Stimulated activated CD8-positive, alpha-beta memory T cell treated with anti-CD3 and anti-CD28 coated beads, Interleukin-12 subunit alpha, Interleukin-12 subunit beta, amount 100 ng/mL, for 1 hour (primary cell): ENCODE results near the gene C1orf198.
A peak's percentile ranks its signal among the peaks of the same experiment; 100 is the strongest.

Experiments used
- DNase-seq: peaks from one replicate; pipeline ENCODE4 v3.0.0-alpha.2; 2020; ENCODE audit warnings: low read depth

The C1orf198 gene, protein sequence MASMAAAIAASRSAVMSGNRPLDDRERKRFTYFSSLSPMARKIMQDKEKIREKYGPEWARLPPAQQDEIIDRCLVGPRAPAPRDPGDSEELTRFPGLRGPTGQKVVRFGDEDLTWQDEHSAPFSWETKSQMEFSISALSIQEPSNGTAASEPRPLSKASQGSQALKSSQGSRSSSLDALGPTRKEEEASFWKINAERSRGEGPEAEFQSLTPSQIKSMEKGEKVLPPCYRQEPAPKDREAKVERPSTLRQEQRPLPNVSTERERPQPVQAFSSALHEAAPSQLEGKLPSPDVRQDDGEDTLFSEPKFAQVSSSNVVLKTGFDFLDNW

DNA sequence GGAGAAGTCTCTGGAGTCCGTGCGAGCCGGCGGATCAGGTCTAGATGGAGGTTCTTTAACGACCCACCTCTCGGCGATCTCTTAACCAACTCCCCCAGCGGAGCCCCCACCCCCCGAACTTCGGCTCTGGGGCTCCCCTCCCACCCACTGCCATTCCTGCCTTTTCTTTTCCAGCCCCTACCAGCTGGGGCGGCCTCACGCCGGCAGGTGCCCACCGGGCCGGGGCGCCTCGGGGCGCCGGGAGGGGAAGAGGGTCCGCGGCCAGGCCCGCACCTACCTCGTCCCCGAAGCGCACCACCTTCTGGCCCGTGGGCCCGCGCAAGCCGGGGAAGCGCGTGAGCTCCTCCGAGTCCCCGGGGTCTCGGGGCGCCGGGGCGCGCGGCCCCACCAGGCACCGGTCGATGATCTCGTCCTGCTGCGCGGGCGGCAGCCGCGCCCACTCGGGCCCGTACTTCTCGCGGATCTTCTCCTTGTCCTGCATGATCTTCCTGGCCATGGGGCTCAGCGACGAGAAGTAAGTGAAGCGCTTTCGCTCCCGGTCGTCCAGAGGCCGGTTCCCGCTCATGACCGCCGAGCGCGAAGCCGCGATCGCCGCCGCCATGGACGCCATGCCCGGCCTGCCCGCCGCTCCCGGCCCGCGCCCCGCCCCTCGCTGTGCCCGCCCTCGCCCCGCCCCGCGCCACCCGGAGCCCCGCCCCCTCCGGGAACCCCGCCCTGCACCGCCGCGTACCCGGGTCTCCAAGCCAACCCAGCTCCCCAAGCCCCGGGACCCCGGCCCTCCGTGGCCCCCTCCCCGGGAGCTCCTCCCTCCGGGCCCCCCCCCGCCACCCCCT, at the start of gene C1orf198:
Gene C1orf198, minus strand, starts transcription at position 619 of the 833 bp plus-strand sequence. Its CDS starts 9 bp downstream, at position 610.
- peak; percentile 50 for DNase-seq

DNA sequence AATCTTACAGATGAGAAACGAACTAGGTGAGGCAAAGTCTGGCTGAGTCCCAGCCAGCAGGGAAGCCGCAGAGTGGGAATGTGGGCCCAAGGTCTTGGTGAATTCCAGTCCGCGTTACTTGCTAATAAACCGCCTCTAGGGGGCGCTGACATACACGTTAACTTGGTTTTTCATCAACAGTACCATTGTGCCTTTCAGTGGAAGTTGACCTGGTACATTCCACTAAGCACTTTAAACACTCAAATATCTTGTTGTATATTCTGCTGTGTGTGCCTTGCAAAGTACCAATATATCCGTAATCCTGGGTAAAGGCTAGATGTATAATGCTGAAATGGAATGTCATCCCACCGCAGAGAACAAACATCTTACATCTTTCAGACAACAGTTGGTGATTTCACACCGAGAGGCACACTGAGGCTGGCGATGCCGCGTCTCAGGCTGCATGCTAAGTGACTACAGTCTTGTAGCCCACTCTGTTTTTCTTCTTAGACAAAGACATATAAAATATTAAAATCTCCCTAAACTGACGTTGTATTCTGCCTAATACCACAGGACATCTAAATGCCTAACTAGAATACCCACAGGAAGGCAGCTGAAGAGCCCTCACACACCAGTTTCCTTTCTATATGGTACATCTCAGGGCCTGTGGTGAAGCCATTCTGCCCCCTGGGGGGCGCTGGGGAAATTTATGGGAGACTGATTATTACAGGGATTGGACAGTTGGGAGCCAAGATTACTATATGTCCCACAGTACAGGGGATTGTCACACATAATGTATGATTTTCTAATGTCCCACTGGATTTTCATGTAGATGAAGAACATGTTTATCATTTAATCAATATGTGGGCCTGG, 49.2 kb upstream of the C1orf198 start:
- peak; percentile 68 for DNase-seq

DNA sequence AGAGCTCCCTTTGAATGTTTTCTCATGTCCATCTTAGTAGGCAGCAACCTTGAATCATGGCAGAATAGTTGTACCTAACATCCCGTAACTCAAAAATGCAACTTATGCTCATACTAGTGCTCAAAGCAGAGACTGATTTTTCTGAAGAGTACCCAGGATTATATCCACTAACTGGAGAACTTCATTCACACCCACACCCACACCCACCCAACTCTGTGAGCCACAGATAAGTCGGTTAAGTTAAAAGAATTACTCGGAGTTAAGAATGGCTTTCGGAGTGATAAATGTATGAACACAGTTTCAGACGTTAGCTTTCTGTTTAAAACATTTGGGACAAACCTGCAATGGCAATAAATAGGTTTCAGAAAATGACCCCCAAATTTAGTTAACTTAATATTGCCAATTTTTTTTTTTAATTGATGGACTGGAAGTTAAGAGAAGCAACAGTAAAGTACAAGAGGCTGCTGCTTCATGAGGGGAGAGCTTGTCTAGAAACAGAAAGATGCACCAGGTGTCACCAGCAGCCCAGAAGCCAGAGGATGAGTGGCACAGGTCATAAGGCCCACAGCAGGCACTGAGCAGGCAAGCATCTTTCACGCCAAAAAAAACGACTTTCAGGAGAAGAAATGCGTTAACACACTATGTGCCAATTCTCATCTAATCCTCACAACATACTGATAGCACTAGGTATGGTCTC, 48.4 kb upstream of the C1orf198 start:
- DNase-seq, result no peak

DNA sequence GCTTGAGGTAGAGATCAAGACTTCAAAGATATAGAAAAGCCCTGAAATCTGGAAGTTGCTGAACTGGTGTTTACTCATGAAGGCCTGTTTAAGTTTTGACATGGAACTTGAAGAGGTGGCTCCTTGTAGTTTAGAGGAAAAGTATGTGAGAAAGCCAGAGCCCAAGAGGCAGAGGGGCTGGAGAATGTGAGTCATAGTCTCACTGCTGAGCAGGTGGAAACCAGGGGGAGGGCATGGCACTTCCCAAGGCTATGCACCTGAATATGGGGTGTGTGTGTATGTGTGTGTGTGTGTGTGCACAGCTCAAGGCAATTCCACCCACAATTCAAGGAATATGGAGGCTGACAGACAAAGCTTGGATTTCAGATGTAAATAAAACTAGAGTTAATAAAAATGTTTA, 46.8 kb upstream of the C1orf198 start:
- no peak for DNase-seq

DNA sequence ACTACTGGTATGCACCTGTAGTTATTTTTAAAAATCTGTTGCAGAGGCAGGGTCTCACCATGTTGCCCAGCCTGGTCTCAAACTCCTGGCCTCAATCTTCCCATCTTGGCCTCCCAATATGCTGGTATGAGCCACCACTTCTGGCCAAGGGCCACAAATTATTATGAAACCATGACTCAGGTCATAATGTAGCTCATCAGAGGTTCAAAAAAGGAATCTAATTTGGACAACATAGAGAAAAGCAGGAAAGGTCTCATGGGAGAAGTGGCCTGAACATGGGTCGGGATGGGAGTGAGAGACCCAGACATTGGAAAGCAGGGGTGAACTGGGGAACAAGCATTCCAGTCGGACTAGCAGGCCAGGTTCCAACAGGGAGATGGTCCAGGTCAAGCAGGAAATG, 45.2 kb upstream of the C1orf198 start:
- DNase-seq, result no peak

DNA sequence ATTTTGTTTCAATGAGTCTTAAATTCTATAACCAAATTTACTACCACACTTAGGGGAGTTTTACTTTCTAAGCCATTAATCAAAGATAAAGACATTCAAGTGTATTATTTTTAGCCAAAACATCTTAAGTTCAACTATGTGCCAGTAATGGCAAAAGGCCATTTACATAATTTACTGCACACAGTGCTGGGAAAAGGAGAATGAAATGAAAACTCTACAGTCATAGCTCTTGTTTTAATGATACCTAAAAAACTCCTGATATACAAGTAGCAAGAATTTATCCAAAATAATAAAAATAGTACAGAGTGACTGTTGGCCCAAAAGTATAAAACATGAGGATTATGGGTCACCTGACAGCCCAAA, 42.4 kb upstream of the C1orf198 start:
- DNase-seq, result no peak

DNA sequence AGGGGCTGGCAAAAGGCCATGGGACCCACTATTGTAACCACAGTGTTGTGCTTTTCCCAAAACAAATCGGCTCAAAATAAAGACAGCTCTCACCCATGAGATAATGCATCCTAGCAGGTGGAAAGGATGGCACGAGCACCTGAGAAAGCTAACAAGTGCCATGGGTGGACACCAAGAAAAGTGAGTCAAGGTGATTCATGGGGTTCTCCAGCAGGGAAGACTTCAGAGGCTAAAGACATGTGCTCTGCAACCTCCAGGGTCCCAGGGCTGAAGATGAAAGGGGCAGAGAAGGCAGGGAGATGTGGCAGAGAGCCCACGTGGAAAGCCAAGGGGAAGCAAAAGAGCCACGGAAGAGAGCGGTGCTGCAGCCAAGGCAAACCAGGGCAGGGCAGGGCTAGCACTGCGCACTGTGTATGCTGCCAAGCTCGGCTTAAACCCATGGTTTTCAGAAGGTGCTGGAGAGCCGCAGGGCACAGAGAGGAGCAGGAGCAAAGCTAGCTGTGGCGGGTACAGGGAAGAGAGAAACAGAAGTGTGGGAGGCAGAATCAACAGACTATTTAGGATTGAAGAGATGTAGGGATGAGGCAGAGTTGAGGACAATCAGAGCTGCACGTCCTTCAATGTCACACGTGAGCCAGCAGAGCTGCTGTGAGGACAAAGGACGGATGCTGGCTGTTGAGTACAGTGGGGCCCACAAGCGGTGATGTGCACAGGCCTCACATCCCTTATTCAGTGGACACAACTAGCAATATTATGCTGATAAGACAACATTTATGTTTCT, 41.8 kb upstream of the C1orf198 start:
- no peak for DNase-seq

DNA sequence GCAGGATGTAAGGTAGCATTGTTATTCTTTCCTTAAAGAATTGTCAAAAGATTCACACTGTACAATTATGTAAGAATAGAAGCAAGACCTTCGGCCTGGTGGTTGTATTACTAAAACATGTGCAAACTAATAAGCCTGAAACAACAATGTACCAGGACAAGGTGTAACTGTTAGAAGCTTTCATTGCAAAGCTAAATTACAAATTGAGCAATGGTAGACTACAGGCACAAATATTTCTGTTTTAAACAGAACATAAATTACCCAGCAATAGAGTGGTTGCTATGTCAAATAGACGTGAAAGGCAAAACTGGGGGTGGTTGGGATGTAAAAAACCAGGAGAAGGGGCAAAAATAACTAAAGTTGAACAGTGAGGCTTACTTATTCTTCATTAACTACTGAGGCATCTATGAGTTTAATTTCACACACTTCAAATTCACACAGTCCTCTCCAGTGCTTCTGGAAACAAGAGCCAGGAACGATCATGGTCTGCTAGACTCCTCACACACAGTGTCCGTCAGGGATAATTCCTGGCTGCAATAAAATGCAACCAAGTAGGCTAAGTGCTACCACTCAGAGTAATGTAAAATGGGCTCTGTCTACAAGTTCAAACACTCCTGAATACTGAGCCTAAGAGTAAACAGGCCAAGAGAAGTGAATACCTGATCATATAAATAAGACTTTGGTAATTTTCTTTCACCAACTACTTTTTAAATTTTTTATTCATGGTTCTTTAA, 39.3 kb upstream of the C1orf198 start:
- DNase-seq, result no peak

DNA sequence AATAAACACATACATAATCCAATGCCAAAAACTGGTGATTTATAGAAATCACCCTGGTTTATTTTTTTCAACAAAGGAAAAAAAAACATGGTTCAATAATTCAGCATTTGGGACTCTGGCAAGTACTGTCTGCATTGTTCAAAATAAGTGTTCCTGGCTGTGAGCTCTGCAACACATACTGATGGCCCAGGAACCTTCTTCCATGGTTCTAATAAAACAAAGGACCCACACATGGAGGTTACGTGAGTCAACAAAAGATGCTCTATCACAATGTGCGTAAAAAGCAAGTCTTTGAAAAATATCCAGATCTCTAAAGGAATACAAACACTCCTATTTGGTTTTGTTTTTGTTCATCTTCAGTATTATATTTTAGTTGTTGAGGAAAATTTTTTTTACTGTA, 37.9 kb upstream of the C1orf198 start:
- DNase-seq, result no peak

DNA sequence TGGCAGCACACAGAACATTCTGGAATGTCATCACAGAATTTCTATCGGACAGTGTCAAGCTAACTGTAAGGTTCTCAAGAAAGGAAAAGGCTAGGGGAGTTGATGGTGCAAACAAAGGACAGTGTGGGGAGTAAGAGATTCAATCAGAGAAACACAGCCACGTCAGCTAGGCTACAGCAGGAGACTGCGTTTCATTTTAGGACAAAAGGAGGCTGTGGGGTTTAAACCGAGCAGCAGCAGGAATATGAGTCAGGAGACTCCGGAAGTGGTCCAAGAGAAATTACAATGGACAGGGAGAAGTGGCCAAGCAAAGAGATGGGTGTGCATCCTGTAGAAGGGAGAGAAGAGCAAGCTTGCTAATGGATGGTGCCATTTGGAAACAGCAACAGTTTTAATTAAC, 37.4 kb upstream of the C1orf198 start:
- no peak for DNase-seq

DNA sequence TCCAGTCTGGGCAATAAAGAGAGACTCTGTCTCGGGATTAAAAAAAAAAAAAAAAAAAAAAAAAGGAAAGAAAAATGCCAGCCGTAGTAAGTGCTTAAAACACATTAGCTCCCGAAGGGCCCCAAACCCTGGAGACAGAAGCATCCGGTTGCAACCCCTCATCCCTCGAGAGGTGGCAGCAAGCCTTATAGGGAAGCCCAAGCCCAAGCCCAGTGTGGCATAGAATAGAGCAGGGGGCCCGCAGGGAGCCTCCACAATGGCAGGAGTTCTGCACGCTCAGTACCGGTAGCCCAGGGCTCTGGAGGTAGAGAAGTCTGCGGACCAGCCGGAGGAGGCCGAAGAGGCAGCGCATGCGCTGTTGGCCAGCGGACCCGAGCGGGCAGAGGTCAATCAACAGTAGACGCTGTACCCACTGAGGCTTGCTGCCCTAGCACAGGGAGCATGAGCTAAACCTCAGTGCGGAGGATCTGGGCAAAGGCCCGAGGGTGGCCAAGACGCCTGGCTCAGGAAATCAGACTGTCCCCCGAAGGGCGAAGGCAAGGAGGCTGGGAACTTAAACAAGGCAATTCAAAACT, 34.1 kb upstream of the C1orf198 start:
- DNase-seq, result no peak

DNA sequence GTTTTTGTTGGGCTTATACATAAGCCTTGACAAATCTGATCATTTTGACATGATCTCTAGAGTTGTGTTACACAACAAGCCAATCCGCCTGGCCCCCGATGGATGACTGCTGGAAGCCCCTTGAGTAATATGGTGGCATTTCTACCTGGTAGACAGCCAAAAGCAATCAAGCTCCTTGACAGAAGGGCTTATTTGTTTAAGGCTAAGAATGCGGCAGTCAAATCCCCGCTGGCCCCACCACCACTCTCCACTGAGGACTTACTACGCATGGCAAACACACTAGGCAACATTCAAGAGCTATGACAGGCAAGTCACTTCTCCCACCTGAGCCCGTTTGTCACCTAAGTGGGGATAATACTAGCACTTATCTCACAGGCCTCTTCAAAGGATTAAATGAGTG, 33.4 kb upstream of the C1orf198 start:
- DNase-seq, result no peak

DNA sequence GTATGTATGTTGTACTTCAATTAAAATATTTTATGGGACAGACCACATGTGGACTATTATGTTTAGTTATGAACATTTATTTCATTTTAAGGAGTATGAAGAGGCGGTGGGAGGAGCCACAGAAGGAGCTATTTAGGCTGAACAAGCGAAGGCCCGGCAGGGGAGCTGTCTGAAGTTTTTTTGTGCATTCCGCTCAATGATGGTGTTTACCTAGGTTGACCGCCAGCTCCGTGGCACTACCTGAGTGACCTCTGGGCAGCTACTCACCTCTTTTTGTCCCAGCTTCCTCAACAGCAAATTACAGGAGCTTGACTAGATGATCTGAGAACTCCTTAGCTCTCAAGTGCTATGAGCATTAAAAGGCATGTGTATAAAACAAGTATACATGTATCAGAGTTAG, 32.7 kb upstream of the C1orf198 start:
- DNase-seq, result no peak

DNA sequence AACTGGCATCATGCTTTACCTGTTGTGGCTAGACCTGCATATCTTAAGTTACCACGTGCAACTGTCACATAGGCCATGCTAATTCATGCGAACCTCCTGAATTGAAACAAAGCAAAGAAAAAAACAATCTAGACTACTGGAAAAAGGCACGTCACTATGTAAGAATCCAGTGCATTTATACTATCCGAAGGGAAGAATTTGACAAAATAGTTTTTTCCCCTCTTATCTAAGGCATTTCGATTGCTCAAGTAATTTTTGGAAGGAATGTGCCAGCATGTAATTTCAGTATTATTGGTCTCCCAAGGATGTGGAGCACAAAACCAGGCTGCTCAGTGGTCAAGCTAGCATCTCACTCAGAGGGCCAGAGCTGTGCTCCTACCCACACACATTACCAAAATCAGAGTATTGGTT, 31.5 kb upstream of the C1orf198 start:
- DNase-seq, result no peak

DNA sequence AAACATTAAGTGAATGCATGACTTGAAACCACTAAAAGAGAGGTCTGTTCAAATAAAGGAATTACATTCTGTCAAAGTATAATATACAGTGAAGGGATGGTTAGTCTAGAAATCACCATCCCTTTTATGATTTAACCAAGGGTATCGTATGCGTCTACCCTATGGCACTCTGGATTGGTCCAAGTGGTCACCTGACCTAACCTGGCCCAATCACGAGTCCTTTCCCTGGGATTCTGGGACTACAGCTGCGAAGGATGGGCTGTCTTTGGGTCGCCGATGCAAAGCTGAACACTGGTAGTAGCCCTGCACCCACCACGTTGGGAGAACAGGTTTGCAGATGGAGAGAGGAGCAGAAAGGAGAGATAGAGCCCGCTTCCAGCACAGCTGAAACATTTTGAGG, 30.4 kb upstream of the C1orf198 start:
- DNase-seq, result no peak

DNA sequence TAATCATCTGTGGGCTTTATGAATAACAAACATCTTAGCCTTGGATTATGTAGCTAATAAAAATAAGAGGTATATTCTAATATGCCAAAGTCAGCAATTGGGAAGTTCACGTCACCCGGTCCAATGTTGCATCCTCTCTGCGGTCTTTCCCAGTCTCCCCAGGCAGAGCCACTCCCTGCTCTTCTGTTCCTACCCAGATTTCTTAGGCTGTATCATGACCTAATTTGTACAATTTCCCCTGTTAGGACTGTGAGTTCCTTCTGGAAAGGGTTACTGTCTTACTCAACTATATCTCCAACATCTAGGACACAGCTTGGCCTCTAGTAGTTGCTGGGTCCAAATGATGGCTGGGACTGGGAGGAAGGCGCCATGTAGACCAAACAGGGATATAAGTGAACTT, 29.8 kb upstream of the C1orf198 start:
- DNase-seq, result no peak

DNA sequence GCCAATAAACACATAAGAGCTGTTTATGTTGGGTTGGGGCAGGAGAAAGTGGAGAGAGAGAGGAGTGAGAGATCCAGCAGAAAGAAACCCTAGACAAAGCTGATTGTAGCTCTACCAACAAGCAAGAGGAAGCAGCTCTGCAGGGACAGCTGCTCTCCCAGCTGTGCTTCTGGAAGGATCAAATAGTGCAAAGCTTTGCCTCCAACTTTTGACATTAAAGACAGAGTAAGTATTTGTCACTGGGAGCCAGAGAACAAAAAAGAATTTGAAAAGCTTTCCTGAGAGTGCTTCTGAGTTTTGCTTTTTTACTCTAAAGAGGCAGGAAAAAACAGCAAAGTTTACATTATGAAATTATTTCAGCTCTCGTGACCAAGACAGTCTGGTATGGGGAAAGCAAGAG, 28.5 kb upstream of the C1orf198 start:
- no peak for DNase-seq

DNA sequence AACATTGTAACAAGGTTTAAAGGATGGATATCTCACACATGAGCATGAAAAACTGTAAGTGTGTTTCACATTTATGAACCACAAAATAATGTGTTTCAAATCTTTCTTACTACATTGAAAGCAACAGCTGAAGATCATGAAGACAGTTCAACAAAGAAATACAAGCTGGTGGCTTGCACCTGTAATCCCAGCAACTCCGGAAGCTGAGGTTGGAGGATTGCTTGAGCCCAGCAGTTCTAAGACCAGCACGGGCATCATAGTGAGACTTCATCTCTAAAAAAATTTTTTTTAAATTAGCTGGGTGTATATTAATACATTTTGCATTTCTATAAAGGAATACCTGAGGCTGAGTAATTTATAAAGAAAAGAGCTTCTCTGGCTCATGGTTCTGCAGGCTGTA, 27.1 kb upstream of the C1orf198 start:
- DNase-seq, result no peak

DNA sequence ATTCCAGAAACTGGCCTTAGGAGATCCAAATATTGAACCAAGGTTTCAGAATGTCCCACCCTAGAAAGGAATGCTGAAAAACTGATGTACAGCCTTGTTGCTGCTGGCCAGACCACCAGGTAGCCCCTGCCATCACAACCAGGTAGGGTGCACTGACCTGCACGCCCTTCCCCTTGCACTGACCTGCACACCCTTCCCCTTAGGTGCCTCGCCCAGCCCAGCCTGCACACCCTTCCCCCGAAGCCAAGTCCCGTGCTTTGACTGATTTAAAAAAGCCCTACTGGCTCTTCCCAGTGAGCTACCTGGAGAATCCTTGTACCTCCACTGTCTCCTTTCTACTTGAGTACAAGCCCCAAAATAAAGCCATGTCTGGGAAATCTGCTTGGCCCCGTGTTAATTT, 26.3 kb upstream of the C1orf198 start:
- no peak for DNase-seq

DNA sequence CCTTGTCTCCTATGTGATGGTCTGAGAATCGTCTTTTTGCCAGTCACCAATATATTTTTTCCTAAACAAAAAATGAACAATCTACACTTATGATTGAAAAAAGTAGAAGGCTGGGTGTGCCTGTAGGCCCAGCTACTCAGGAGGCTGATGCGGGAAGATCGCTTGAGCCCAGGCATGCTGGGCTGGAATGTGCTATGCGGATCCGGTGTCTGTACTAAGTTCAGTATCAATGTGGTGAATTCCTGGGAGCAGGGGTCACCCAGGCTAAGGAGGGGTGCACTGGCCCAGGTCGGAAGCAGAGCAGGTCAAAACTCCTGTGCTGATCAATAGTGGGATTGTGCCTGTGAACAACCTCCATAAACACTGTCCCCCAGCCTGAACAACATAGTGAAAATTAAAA, 25.7 kb upstream of the C1orf198 start:
- DNase-seq, result no peak
